ENCODE data around the gene COG1. TPM values are rescaled to one million over a fixed set of nuclear protein-coding genes. Genes with fewer than 3 reads are reported as not detected.

The COG1 gene
- total and polyA plus RNA-seq, 7 donors, result 17.5 to 33.5 (median 19.2) TPM

DNA sequence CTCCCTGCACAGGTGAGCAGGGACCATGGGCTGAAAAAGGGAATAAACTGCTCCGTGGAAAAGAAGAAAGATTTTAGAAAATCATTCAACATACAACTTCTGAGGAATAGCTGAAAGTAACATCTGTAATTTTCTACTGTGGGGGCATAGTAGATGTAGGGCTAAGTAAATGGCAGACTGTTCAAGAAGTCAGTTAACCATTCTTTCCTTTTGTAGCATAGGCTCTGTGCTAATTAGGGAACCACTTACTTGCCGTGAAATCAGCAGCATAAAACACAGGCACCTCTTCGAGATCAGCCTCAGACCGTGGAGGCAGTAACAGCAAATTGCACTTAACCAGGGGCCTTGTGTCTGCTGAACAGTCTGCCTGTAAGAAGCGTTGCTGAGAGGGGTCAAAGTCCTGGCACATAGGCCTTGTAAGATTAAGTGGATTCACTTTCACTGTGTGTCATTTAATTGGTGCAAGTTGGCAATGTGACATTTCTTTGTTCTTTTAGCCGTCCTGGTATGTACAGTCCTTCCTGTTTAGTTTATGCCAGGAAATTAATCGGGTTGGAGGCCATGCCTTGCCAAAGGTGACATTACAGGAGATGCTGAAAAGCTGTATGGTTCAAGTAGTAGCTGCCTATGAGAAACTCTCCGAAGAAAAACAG is 10.4 kb downstream of the COG1 start:
- Histone ChIP-seq H3K9me3 (no peaks in the 10 kb centered on the region), H3K27ac (peak overlapping the region in 3 of 4 donors; percentile 11 to 30 (median 28)), H3K4me1 (no peaks in the 10 kb centered on the region), H3K36me3 (peaks cover 20 to 100% (median 78%) of the 10 kb centered on the region in 4 donors), H3K4me3 (no peak overlapping the region), H3K27me3 (no peaks in the 10 kb centered on the region)
- TF ChIP-seq POLR2A (IDR thresholded peaks at IDR 0.05) (no peak), POLR2AphosphoS5 (IDR thresholded peaks at IDR 0.05) (peak in 2 of 4 donors; percentile 6 to 21)
- WGBS, 2 donors, result 8 to 31% methylated on average over 8 of the region's 8 CpGs
- DNase-seq, result no peak
- intact Hi-C loops (cut with DNase I), result no loop called here

DNA sequence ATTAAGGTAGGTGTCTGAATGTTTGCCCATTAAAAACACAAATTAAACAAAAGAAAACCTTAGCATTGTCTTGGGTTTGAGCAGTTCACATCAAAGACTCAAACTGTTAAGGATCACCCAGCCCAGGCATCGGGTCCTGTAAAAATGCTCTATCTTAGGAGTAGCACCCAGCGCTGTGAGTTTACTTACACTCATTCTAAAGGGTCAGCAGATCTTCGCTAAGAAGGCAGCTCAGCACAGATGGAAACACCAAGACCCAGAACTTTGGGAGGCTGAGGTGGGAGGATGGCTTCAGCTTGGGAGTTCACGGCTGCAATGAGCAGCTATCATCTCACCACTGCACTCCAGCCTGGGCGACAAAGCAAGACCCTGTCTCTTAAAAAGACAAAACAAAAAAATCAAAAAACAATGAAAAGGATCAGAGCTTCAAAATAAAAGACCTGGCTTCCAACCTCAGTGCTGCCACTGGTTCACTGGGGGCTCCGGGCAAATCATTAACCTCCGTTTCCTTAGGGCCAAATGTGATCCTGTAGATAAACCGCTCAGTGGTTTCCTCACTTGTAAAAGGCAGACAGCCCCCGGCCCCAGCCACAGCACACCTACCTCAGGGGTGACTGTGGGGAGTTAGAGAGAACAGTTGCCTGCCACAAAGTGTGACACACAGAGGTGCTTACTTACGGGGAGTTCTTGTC is 11.1 kb downstream of the COG1 start:
- intact Hi-C loops (cut with DNase I), result no loop called here
- H3K27ac ChIP-seq, result peak overlapping the region in 2 of 4 donors; percentile 9 to 30
- H3K36me3 ChIP-seq, result peaks cover 20 to 100% (median 76%) of the 10 kb centered on the region in 4 donors
- no peak for TF ChIP-seq POLR2A (IDR thresholded peaks at IDR 0.05)
- no peak for TF ChIP-seq EP300 (IDR thresholded peaks at IDR 0.05)
- no peak for TF ChIP-seq CTCF (IDR thresholded peaks at IDR 0.05)
- TF ChIP-seq POLR2AphosphoS5 (IDR thresholded peaks at IDR 0.05), result no peak
- no peaks in the 10 kb centered on the region for H3K27me3 ChIP-seq
- H3K9me3 ChIP-seq, result no peaks in the 10 kb centered on the region
- no peak overlapping the region for H3K4me3 ChIP-seq
- no peak for DNase-seq
- 49 to 56% methylated on average over 10 of the region's 10 CpGs for WGBS, 2 donors
- H3K4me1 ChIP-seq, result no peaks in the 10 kb centered on the region

DNA sequence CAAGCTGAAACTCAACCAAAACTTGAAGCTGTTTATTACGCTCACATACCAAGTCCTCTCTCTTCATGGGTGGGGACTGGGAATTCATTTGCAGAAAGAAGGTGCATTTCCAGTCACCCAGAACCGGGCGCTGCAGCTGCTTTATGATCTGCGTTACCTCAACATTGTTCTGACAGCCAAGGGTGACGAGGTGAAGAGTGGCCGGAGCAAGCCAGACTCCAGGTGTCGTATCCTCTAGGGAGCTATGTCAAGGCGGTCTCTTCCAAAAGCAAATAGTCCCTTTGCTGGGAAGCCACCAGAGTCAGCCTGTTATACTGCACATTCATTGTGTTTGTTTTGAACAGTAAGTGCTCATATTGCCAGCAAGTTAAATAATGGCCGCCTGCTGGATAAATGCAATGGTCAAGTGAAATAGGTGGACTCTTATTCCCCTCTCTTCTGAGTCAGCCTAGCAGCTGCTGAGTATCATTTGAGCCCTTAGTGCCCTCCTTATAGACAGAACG is 12.7 kb downstream of the COG1 start:
- 74 to 84% methylated on average over 10 of the region's 10 CpGs for WGBS, 2 donors
- no peaks in the 10 kb centered on the region for H3K9me3 ChIP-seq
- TF ChIP-seq POLR2A (IDR thresholded peaks at IDR 0.05), result no peak
- no peak for TF ChIP-seq CTCF (IDR thresholded peaks at IDR 0.05)
- no peak for TF ChIP-seq EP300 (IDR thresholded peaks at IDR 0.05)
- no peak overlapping the region for H3K27ac ChIP-seq
- H3K4me3 ChIP-seq, result no peak overlapping the region
- no peak for DNase-seq
- peaks cover 9 to 98% (median 65%) of the 10 kb centered on the region in 4 donors for H3K36me3 ChIP-seq
- intact Hi-C loops (cut with DNase I), result no loop called here
- peaks cover 0 to 11% (median 0%) of the 10 kb centered on the region in 4 donors for H3K4me1 ChIP-seq
- no peaks in the 10 kb centered on the region for H3K27me3 ChIP-seq

GRCh38 chr17:73208139-73208827 is 15.4 kb downstream of the COG1 start:
- Histone ChIP-seq H3K36me3 (peaks cover 9 to 70% (median 44%) of the 10 kb centered on the region in 4 donors), H3K27me3 (no peaks in the 10 kb centered on the region), H3K9me3 (no peaks in the 10 kb centered on the region), H3K27ac (no peak overlapping the region), H3K4me3 (no peak overlapping the region), H3K4me1 (peaks cover 0 to 11% (median 0%) of the 10 kb centered on the region in 4 donors)
- 92 to 94% methylated on average over 16 of the region's 16 CpGs for WGBS, 2 donors
- TF ChIP-seq POLR2AphosphoS5 (IDR thresholded peaks at IDR 0.05) (no peak), POLR2A (IDR thresholded peaks at IDR 0.05) (no peak), EP300 (IDR thresholded peaks at IDR 0.05) (no peak), CTCF (IDR thresholded peaks at IDR 0.05) (no peak)
- no peak for DNase-seq
- intact Hi-C loops (cut with DNase I), result no loop called here

- Histone ChIP-seq H3K36me3 (peaks cover 9 to 58% (median 36%) of the 10 kb centered on the region in 4 donors), H3K9me3 (no peaks in the 10 kb centered on the region), H3K4me1 (peaks cover 0 to 11% (median 0%) of the 10 kb centered on the region in 4 donors), H3K27ac (no peak overlapping the region), H3K4me3 (no peak overlapping the region), H3K27me3 (no peaks in the 10 kb centered on the region)
- TF ChIP-seq POLR2AphosphoS5 (IDR thresholded peaks at IDR 0.05), result no peak
- no peak for TF ChIP-seq POLR2A (IDR thresholded peaks at IDR 0.05)
- TF ChIP-seq CTCF (IDR thresholded peaks at IDR 0.05), result no peak
- TF ChIP-seq EP300 (IDR thresholded peaks at IDR 0.05), result no peak
- DNase-seq, result no peak
- WGBS, 2 donors, result 96% methylated on average over 13 of the region's 13 CpGs
- intact Hi-C loops (cut with DNase I), result no loop called here
These were observed 16.6 kb downstream of the COG1 start for GRCh38 chr17:73209436-73209835.

Data from sigmoid colon (tissue), 7 donors.